ENCODE results near the gene PLXNA1.

Gene PLXNA1

DNA sequence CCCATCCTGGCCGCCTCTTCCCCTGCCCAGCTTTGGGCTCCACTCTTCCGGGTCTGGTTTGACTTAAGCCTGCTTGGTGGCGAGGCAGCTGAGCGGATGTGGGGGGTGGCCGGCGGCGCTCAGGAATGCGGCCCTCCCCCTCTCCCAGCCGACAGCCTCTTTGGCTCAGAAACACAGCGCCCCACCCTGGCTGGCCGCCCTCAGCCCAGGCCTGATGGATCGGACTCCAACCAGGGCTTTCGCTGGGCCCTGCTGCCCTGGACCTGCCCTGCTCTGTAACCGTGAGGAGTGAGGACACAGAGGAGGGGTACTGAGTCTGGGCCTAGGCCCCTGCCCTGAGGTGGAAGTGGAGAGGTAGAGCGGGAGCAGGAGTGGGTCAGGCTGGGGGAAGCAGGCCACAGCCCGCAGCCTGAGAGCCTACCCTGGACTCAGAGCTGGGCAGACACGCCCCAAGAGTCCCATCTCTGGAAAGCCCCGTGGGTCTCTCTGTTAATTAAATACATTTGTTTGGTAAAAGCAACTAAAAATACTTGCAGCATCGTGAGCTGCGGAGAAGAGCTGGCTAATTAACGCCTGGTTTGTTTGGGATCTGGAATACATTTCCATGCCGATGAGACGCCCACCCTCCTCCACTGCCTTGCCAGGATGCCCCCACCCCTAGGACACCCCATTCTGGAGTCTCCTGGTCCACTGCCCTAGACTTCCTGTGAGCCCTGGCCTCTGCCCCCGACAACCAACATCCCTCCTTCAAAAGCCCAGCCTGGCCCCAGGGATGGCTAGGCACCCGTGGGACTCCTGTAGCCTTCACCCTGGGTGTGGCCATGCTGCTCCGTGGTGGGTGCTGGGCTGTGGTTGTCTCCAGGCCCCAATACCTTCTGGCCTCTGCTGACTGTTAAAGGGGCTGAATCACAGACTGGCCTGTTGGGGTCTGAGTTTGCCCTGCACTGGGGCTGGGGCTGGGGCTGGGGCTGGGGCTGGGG is 19.6 kb downstream of the PLXNA1 start:
- DNase-seq (ENCODE audit: low read depth), result no peak

DNA sequence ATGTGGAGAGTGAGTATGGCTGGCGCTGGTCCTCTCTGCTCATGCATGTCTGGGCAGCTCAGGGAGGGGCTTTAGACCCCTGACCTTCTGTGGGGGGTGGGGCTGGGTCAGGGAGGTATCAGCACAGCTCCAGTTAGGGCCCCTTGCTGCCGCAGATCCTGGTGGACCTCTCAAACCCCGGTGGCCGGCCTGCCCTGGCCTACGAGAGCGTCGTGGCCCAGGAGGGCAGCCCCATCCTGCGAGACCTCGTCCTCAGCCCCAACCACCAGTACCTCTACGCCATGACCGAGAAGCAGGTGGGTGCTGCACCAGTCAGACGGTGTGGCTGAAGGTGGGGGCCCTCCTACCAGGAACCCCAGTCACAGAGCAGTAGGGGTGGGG is 20.2 kb downstream of the PLXNA1 start:
- no peak for DNase-seq (ENCODE audit: low read depth)

DNA sequence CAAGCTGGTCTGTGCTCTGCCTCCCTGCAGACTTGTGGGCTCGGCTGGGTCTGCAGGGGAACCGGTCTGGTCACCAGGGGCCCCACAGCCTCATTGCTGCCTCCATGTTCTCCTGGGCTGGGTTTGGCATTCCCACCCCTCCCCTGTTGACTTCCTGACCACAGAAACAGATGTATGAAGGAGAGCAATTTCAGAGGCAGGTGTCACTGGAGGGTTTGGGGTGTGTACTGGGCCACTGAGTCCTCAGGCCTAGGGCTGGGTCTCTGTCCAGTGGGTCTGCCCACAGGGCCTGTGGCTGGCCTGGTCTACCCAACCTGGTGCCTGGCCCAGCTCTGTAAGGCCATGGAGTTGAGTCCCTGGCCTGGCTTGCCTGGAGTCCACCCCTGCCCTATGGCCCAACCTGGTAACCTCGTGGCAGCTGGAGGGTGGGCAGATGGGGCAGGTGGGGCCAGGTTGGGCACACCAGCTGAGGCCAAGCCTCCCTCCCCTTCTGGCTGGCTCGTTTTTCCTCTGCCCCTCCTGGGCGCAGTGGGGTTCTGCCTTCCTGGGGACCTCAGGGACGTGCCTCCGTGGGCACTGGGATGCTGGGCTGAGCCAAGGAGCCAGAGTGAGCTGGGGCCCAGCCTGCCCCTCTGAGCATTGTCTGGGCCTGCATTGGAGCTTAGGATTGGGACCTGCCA is 20.8 kb downstream of the PLXNA1 start:
- DNase-seq (ENCODE audit: low read depth), result no peak

GRCh38 chr3:127004641-127005397 is 21.9 kb downstream of the PLXNA1 start:
- DNase-seq (ENCODE audit: low read depth), result no peak

DNA sequence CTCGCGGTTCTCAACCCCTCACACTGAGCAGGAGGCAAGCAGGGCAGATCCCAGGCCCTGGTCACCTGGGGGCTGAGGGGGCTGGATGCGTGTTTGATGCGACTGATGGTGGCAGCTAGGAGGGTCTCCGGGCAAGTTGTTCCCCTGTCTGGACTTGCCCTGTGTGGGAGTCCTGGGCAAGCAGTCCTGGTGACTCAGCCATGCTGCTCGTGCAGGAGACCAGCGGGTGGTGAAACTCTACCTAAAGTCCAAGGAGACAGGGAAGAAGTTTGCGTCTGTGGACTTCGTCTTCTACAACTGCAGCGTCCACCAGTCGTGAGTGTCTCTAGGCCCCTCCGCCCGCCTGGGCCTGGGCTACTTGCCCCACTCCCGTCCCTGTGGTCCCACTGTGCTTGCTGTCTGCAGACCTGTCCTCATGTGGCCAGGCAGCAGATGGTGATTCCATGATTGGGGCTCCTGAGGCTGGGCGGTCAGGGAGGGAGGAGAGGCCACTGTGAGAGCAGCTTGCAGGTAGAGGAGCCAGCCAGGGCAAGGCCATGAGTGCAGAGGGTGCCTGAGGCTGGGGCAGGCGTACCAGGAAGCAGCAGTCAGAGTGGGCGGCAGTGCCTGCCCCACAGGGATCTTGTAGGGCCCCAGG is 23.1 kb downstream of the PLXNA1 start:
- DNase-seq (ENCODE audit: low read depth), result no peak

GRCh38 chr3:127006781-127007436 is 24.0 kb downstream of the PLXNA1 start:
- DNase-seq (ENCODE audit: low read depth), result no peak

GRCh38 chr3:127008236-127008635 is 25.3 kb downstream of the PLXNA1 start:
- no peak for DNase-seq (ENCODE audit: low read depth)

DNA sequence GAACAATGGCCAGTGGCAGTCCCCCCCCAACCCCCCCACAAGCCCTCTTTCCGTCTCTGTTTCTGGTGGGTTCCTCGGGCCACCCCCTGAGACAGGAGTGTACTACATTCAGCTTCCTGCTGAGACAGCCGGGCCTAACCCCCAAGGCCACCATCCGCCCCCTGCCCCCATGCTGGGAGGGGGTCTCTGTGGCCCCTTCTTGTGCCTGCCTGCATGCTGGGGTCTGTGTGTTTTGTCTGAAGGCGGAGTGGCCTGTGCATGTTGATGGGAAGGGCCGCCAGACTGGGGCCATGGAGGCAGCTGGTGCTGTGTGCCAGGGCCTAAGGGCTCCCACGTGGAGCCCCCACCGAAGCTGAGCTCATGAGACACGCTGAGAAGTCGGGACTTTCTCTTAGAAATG is 26.6 kb downstream of the PLXNA1 start:
- no peak for DNase-seq (ENCODE audit: low read depth)

- DNase-seq (ENCODE audit: low read depth), result no peak
Measured at GRCh38 chr3:127011270-127011992, 28.5 kb downstream of the PLXNA1 start.

- DNase-seq (ENCODE audit: low read depth), result no peak
Measured at GRCh38 chr3:127012091-127012490, 29.2 kb downstream of the PLXNA1 start.

DNA sequence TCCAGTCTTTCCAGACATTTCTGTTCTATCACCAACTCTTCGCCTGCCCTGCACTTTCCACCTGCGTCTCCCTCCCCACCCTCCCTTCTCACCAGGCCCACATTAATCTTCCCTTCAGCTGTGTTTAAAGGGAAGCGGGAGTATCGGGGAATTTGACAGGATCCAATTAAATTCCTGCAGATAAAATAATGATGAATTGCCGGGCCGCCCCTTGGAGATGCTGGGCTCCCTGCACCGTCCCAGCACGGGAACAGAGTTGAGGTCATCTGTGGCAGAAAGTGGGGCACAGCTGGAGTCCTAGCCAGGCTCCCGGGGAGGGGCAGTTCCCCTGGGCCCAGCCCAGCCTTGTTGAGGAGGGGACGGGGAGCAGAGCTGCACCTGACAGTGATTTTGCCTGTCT is 30.3 kb downstream of the PLXNA1 start:
- no peak for DNase-seq (ENCODE audit: low read depth)

GRCh38 chr3:127013758-127014535 is 31.0 kb downstream of the PLXNA1 start:
- DNase-seq (ENCODE audit: low read depth), result no peak

DNA sequence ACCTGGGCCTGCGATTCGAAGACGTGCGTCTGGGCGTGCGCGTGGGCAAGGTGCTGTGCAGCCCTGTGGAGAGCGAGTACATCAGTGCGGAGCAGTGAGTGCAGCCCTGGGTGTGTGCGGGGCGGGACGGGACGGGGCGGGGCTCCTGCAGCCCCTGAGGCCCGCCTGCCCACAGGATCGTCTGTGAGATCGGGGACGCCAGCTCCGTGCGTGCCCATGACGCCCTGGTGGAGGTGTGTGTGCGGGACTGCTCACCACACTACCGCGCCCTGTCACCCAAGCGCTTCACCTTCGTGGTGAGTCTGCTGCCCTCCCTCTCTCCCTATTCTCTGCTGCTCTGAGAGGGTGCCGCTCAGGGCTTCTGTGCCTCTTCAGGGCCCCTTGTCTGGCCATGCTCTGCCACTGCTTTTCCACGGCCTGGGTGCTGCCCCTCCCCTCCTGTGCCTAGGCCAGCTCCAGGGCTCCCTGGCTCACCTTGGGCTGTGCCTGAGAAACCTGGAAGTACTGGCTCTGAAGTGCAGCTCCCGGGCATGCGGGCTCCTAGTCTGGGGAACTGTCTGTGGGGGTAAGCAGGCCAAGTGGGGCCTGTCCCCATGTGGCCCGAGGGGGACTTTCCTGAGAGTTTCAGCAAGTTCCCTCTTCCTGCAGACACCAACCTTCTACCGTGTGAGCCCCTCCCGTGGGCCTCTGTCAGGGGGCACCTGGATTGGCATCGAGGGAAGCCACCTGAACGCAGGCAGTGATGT is 31.8 kb downstream of the PLXNA1 start:
- no peak for DNase-seq (ENCODE audit: low read depth)

DNA sequence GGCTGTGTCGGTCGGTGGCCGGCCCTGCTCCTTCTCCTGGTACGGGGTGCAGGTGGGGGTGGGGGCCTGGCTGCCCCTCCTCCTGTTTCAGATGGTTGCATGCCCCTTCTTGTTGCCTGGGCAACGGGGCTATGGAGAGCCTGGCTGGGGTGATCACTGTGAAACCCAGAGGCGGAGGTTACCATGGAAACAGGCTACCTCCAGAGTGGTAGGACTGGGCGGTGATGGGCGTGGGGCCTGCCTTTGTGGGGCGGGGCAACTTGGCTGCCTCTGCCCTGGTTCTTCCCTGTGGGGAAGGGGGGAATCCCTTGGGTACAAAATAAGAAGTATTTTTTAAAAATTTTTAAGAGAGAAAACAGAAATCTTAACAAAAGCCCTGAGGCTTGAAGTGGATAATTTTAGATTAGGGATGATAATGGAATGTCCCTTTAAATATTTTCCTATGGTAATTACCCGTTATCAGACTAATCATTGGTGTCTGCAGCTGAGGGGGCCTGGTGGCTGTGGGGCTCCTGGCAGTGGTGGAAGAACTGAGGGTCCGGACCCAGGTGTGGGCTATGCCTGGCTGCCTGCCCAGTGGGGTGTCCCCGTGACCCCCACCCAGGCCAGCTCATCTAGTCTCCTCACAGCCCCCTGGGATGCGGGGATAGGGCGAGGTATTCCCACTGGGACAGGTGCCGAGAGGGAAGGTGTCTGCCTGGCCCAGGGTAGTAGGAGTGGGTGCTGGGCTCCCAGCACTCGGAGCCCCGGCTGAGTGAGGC is 32.5 kb downstream of the PLXNA1 start:
- no peak for DNase-seq (ENCODE audit: low read depth)

DNA sequence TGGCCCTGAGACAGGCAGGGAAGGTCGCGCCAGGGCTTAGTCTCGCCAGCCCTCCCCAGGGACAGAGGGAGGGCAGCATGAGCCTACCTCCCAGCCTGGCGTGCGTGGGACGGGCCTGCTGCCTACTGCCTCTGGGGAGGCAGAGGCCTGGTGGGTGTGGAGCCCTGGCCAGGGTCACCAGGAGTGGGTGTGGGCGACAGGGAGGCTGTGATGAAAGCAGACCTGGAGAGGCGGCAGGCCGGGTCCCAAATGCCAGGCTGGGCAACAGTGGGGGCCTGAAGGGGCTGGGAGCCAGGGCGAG is 33.1 kb downstream of the PLXNA1 start:
- DNase-seq (ENCODE audit: low read depth), result no peak

- DNase-seq (ENCODE audit: low read depth), result no peak
Measured at GRCh38 chr3:127016461-127016860, 33.5 kb downstream of the PLXNA1 start.

- no peak for DNase-seq (ENCODE audit: low read depth)
Measured at GRCh38 chr3:127017229-127017628, 34.3 kb downstream of the PLXNA1 start.

DNA sequence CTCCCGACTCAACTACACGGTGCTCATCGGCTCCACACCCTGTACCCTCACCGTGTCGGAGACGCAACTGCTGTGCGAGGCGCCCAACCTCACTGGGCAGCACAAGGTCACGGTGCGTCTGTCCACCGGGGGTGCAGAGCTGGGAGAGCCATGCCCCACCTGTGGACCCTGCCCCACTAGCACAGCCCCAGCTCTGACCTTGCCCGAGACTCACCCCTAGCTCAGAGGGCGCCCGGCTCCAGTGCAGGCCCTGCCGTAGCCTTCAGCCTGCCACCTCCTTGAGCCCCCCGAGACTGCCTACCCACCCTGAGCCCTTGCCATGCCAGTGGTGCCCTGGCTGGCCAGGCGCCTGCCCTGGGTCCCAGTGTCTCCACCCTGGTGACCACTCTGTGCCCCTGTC is 34.9 kb downstream of the PLXNA1 start:
- no peak for DNase-seq (ENCODE audit: low read depth)

DNA sequence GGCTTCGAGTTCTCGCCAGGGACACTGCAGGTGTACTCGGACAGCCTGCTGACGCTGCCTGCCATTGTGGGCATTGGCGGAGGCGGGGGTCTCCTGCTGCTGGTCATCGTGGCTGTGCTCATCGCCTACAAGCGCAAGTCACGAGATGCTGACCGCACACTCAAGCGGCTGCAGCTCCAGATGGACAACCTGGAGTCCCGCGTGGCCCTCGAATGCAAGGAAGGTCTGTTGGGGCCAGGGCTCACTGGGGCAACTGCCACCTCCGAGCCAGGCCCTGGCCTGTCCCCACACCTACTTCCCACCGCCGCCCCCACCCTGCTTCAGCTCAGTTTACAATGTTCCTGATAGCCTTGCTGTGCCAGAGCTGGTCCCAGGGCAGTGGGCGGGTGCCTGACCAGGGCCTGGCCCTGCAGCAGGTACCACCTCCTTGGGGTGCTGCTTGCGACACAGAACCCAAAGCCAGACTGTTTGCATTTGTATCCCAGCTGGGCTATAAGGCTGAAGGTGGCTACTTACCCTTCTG is 35.5 kb downstream of the PLXNA1 start:
- no peak for DNase-seq (ENCODE audit: low read depth)

All from stimulated activated CD8-positive, alpha-beta memory T cell treated with anti-CD3 and anti-CD28 coated beads, Interleukin-12 subunit alpha, Interleukin-12 subunit beta, amount 100 ng/mL, for 4 hours (primary cell).